GM21825 (cell line): Measurements from ENCODE around the gene FAM181A.

Experiments used
- ATAC-seq: cut with Tn5 transposase; IDR thresholded peaks from one replicate; pipeline ENCODE4 v1.9.1; 2021; ENCODE audit warnings: mild to moderate bottlenecking, moderate library complexity; ENCODE audit not compliant: unreplicated experiment

Gene FAM181A

GRCh38 chr14:93976477-93977057 is 49.4 kb downstream of the FAM181A start, which contains the start of gene ASB2:
Gene ASB2, minus strand, starts transcription at chr14:93976570. Its CDS starts 12,031 bp downstream, at chr14:93964539.
- peak; percentile 7 for ATAC-seq

- ATAC-seq, result no peak
Measured at GRCh38 chr14:93977171-93977570, 50.0 kb downstream of the FAM181A start.

GRCh38 chr14:93977790-93978581 is 50.8 kb downstream of the FAM181A start:
- peak; percentile 45 for ATAC-seq

GRCh38 chr14:93978735-93979134 is 51.6 kb downstream of the FAM181A start:
- no peak for ATAC-seq
